ENCODE data around the gene SPPL2C. TPM values are rescaled to one million over a fixed set of nuclear protein-coding genes. Genes with fewer than 3 reads are reported as not detected.

The SPPL2C gene
- total RNA-seq, 1 experiment from 2014 or later: not detected

DNA sequence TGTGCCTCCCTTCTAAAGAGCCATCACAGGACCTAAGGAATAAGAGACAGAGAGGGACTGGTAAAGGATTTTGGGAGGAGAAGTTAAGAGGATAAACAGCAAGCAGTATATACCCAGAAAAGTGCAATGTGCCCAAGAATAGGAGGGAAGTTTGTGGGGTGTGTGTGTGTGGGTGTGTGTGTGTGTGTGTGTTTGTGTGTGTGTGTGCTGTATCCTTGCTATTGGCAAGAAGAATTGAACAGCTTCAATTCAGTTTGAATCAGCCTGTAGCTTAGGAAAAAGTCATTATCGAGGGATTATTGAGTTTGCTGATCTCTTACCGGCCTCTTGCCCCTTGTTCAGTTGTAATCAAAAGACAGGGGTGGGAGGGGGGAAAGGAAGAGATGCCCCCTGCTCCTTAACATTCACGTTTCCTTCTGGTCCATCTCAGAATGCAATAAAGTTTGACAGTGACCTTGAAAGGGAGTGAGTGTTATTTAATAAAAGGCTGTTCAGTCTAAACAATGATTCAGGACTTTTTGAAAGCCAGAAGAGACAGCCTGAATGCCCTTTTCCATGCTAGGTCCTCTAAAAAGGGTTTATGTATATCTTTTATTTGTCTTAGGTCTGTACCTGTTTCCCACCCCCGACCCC is 25.8 kb downstream of the SPPL2C start:
- no peak overlapping the region for H3K4me2 ChIP-seq (ENCODE audit: low read depth, low read length, poor library complexity, severe bottlenecking)

DNA sequence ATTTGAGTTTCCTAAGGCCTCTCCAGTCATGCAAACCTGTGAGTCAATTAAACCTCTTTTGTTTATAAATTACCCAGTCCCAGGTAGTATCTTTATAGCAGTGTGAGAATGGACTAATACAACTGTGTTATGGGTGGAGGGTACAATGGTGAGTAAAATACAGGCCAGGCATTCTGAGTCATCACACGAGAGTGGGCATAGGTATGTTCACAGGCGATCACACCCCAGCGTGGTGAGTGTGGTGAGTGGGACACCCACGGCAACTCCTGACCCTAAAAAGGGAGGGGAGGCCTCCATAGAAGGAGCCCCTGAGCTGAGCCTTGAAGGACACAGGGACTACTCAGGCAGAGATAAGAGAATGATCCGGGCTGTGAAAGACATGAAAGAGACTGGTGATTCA is 27.0 kb downstream of the SPPL2C start:
- H3K4me3 ChIP-seq (ENCODE audit: low read length): no peak overlapping the region
- H3K4me1 ChIP-seq (ENCODE audit: low read length): no peaks in the 10 kb centered on the region
- H3K9me3 ChIP-seq (ENCODE audit: low read length): no peaks in the 10 kb centered on the region
- H3K27ac ChIP-seq (ENCODE audit: low read length): no peak overlapping the region
- H3K9ac ChIP-seq (ENCODE audit: low read length): no peak overlapping the region
- no peak for DNase-seq
- H3K79me2 ChIP-seq (ENCODE audit: low read length): no peaks in the 10 kb centered on the region
- peaks cover 4% of the 10 kb centered on the region; the same call in 1 of the 2 replicates for H3K27me3 ChIP-seq (ENCODE audit: low read length)
- H2AFZ ChIP-seq (ENCODE audit: low read length): no peak overlapping the region
- H4K20me1 ChIP-seq (ENCODE audit: insufficient read depth, low read depth, low read length): no peaks in the 10 kb centered on the region
- H3K36me3 ChIP-seq (ENCODE audit: insufficient read depth, low read length): no peaks in the 10 kb centered on the region
- no peak overlapping the region for H3K4me2 ChIP-seq (ENCODE audit: low read depth, low read length, poor library complexity, severe bottlenecking)
- H3K9me2 ChIP-seq (replicated peaks; ENCODE audit: insufficient read depth, low read length): no peaks in the 10 kb centered on the region

More for the DNA sequence above, 25.8 kb downstream of the SPPL2C start:
- Histone ChIP-seq H4K20me1 (ENCODE audit: insufficient read depth, low read depth, low read length) (no peaks in the 10 kb centered on the region), H3K36me3 (ENCODE audit: insufficient read depth, low read length) (no peaks in the 10 kb centered on the region), H3K4me1 (ENCODE audit: low read length) (no peaks in the 10 kb centered on the region), H3K27ac (ENCODE audit: low read length) (no peak overlapping the region), H3K9me2 (replicated peaks; ENCODE audit: insufficient read depth, low read length) (no peaks in the 10 kb centered on the region), H3K9ac (ENCODE audit: low read length) (no peak overlapping the region), H3K4me3 (ENCODE audit: low read length) (no peak overlapping the region), H2AFZ (ENCODE audit: low read length) (no peak overlapping the region), H3K27me3 (ENCODE audit: low read length) (peaks cover 4% of the 10 kb centered on the region; the same call in 1 of the 2 replicates), H3K9me3 (ENCODE audit: low read length) (no peaks in the 10 kb centered on the region), H3K79me2 (ENCODE audit: low read length) (no peaks in the 10 kb centered on the region)
- no peak for DNase-seq

DNA sequence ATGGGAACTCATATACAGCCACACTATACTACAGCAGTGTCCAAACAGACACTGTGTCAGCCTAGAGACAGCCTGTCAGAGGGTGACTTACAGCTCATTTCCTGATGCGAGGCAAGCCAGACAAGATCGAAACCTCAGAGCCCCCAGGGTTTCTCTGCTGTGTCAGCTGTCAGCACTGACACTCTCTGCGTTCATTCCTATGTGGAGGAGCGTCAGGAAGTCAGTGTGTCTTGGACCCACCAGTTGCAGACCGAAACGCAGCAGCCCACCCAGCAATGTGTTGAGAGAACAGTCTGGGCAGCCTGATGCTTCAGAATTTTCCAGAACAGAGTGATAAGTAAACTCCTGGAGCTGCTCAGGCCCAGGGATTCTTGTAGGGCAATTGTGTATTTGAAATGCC is 29.0 kb downstream of the SPPL2C start:
- no peaks in the 10 kb centered on the region for H3K79me2 ChIP-seq (ENCODE audit: low read length)
- DNase-seq: no peak

DNA sequence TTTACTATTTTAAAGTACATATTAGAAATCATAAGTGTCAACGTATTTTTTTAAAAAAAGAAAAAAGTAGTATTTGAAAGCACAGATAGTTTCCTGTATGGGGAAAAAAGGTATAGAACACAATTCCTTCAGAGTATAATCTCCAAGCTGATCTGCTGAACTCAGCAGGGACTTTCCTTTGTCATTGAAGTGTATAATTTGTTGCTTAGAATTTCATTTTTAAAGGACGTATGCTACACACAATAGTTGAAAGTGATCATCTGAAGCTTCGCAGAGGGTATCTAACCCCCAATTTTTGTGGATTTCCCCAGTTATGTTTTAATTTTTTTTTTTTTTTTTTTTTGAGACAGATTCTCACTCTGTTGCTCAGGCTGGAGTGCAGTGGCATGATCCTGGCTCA is 29.5 kb downstream of the SPPL2C start:
- Histone ChIP-seq H3K4me1 (ENCODE audit: low read length) (no peaks in the 10 kb centered on the region), H3K27me3 (ENCODE audit: low read length) (no peaks in the 10 kb centered on the region), H3K36me3 (ENCODE audit: insufficient read depth, low read length) (no peaks in the 10 kb centered on the region), H3K79me2 (ENCODE audit: low read length) (no peaks in the 10 kb centered on the region), H3K27ac (ENCODE audit: low read length) (no peak overlapping the region), H2AFZ (ENCODE audit: low read length) (no peak overlapping the region), H3K9me2 (replicated peaks; ENCODE audit: insufficient read depth, low read length) (no peaks in the 10 kb centered on the region), H3K4me2 (ENCODE audit: low read depth, low read length, poor library complexity, severe bottlenecking) (no peak overlapping the region), H3K4me3 (ENCODE audit: low read length) (no peak overlapping the region), H4K20me1 (ENCODE audit: insufficient read depth, low read depth, low read length) (no peaks in the 10 kb centered on the region), H3K9ac (ENCODE audit: low read length) (no peak overlapping the region), H3K9me3 (ENCODE audit: low read length) (no peaks in the 10 kb centered on the region)
- DNase-seq: no peak

More for the DNA sequence above, 29.0 kb downstream of the SPPL2C start:
- H3K9ac ChIP-seq (ENCODE audit: low read length): no peak overlapping the region
- no peak overlapping the region for H3K27ac ChIP-seq (ENCODE audit: low read length)
- H3K36me3 ChIP-seq (ENCODE audit: insufficient read depth, low read length): no peaks in the 10 kb centered on the region
- H3K27me3 ChIP-seq (ENCODE audit: low read length): no peaks in the 10 kb centered on the region
- H2AFZ ChIP-seq (ENCODE audit: low read length): no peak overlapping the region
- no peak overlapping the region for H3K4me2 ChIP-seq (ENCODE audit: low read depth, low read length, poor library complexity, severe bottlenecking)
- no peak overlapping the region for H3K4me3 ChIP-seq (ENCODE audit: low read length)
- H3K4me1 ChIP-seq (ENCODE audit: low read length): no peaks in the 10 kb centered on the region
- no peaks in the 10 kb centered on the region for H3K9me3 ChIP-seq (ENCODE audit: low read length)
- H4K20me1 ChIP-seq (ENCODE audit: insufficient read depth, low read depth, low read length): no peaks in the 10 kb centered on the region
- no peaks in the 10 kb centered on the region for H3K9me2 ChIP-seq (replicated peaks; ENCODE audit: insufficient read depth, low read length)

DNA sequence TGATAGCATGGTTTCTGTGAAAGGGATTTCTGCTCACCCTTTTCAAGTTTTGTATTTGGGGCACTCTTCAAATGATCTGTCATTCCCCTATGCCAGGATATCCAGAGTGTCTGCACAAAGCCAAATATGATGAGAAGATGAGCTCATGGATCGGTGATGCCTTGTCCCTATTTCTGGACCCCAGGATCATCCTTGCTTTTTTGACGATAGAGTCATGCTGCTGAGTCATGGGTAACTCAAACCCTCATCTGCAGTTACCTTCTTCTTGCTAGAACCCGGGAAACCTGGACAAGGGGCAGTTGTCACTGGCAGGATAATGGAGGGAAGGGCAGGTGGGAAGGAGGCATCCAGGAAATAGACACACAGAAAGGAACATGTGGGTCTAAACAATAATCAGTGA is 31.9 kb downstream of the SPPL2C start:
- Histone ChIP-seq H2AFZ (ENCODE audit: low read length) (no peak overlapping the region), H3K36me3 (ENCODE audit: insufficient read depth, low read length) (no peaks in the 10 kb centered on the region), H3K4me2 (ENCODE audit: low read depth, low read length, poor library complexity, severe bottlenecking) (no peak overlapping the region), H3K27ac (ENCODE audit: low read length) (no peak overlapping the region), H3K79me2 (ENCODE audit: low read length) (no peaks in the 10 kb centered on the region), H3K9ac (ENCODE audit: low read length) (no peak overlapping the region), H3K4me1 (ENCODE audit: low read length) (no peaks in the 10 kb centered on the region), H3K27me3 (ENCODE audit: low read length) (no peaks in the 10 kb centered on the region), H3K4me3 (ENCODE audit: low read length) (no peak overlapping the region), H3K9me3 (ENCODE audit: low read length) (no peaks in the 10 kb centered on the region), H3K9me2 (replicated peaks; ENCODE audit: insufficient read depth, low read length) (no peaks in the 10 kb centered on the region), H4K20me1 (ENCODE audit: insufficient read depth, low read depth, low read length) (no peaks in the 10 kb centered on the region)
- DNase-seq: no peak

DNA sequence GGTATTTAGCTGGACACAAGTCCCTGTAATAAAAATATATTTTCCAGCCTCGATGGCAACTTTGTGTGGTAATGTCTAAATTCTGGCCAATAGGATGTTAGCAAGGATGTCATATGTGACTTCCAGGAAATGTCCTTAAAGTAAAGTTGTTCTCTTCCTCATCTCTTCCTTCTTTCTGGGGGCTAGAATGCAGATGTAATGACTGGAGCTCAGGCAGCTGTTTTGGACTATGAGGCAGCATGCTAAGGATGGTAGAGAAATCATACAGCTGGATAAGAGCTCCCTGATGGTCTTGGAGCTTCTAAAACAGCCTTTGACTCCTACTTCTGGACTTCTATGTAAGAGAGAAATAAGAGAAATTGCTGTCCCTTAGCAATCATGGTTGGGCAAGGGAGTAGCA is 32.8 kb downstream of the SPPL2C start:
- no peaks in the 10 kb centered on the region for H3K36me3 ChIP-seq (ENCODE audit: insufficient read depth, low read length)
- H3K27me3 ChIP-seq (ENCODE audit: low read length): no peaks in the 10 kb centered on the region
- H3K4me2 ChIP-seq (ENCODE audit: low read depth, low read length, poor library complexity, severe bottlenecking): no peak overlapping the region
- no peak overlapping the region for H3K9ac ChIP-seq (ENCODE audit: low read length)
- H3K4me1 ChIP-seq (ENCODE audit: low read length): no peaks in the 10 kb centered on the region
- no peaks in the 10 kb centered on the region for H3K9me3 ChIP-seq (ENCODE audit: low read length)
- no peaks in the 10 kb centered on the region for H4K20me1 ChIP-seq (ENCODE audit: insufficient read depth, low read depth, low read length)
- no peaks in the 10 kb centered on the region for H3K9me2 ChIP-seq (replicated peaks; ENCODE audit: insufficient read depth, low read length)
- no peaks in the 10 kb centered on the region for H3K79me2 ChIP-seq (ENCODE audit: low read length)
- H3K27ac ChIP-seq (ENCODE audit: low read length): no peak overlapping the region
- H3K4me3 ChIP-seq (ENCODE audit: low read length): no peak overlapping the region
- no peak for DNase-seq
- H2AFZ ChIP-seq (ENCODE audit: low read length): no peak overlapping the region

DNA sequence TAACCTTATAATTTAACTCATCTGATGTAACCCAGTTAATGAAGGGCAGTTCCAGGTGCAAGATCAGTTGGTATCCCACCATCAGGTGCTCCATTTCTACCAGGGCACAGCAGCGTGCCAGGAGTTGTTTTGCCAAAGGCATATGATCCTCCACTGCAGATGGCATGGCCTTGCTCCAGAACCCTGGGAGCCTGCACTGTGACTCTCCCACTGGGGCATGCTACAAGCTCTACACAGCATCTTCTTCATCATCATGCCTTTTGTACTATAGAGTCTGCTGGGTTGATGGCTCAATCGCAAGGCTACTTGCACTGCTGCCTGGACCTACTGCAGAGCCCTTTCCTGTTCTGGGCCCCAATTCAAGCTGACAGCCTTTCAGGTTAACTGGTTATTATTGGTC is 38.4 kb downstream of the SPPL2C start:
- no peak overlapping the region for H3K4me2 ChIP-seq (ENCODE audit: low read depth, low read length, poor library complexity, severe bottlenecking)
- H3K9me2 ChIP-seq (replicated peaks; ENCODE audit: insufficient read depth, low read length): no peaks in the 10 kb centered on the region
- H3K36me3 ChIP-seq (ENCODE audit: insufficient read depth, low read length): no peaks in the 10 kb centered on the region
- DNase-seq: no peak
- no peaks in the 10 kb centered on the region for H3K27me3 ChIP-seq (ENCODE audit: low read length)
- no peak overlapping the region for H2AFZ ChIP-seq (ENCODE audit: low read length)
- no peaks in the 10 kb centered on the region for H3K79me2 ChIP-seq (ENCODE audit: low read length)
- no peak overlapping the region for H3K27ac ChIP-seq (ENCODE audit: low read length)
- H3K9ac ChIP-seq (ENCODE audit: low read length): no peak overlapping the region
- H3K4me1 ChIP-seq (ENCODE audit: low read length): no peaks in the 10 kb centered on the region
- no peaks in the 10 kb centered on the region for H3K9me3 ChIP-seq (ENCODE audit: low read length)
- H3K4me3 ChIP-seq (ENCODE audit: low read length): no peak overlapping the region
- no peaks in the 10 kb centered on the region for H4K20me1 ChIP-seq (ENCODE audit: insufficient read depth, low read depth, low read length)

DNA sequence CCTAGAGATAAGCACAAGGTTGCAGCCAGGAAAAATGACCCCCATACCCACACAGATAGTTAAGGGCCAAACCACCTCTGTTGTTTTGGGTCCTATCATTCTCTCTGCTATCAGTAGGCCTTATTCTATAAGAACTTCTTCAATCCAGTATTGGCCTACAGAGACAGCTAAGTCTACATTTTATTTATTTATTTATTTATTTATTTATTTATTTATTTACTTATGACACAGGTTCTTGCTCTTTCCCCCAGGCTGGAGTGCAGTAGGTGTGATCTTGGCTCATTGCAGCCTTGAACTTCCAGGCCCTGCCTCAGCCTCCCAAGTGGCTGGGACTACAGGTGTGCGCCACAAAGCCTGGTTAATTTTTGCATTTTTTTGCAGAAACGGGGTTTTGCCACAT is 42.2 kb downstream of the SPPL2C start:
- Histone ChIP-seq H3K27ac (ENCODE audit: low read length) (no peak overlapping the region), H3K4me2 (ENCODE audit: low read depth, low read length, poor library complexity, severe bottlenecking) (no peak overlapping the region), H2AFZ (ENCODE audit: low read length) (no peak overlapping the region), H3K4me3 (ENCODE audit: low read length) (no peak overlapping the region), H4K20me1 (ENCODE audit: insufficient read depth, low read depth, low read length) (no peaks in the 10 kb centered on the region), H3K79me2 (ENCODE audit: low read length) (no peaks in the 10 kb centered on the region), H3K9ac (ENCODE audit: low read length) (no peak overlapping the region), H3K4me1 (ENCODE audit: low read length) (no peaks in the 10 kb centered on the region), H3K36me3 (ENCODE audit: insufficient read depth, low read length) (no peaks in the 10 kb centered on the region), H3K27me3 (ENCODE audit: low read length) (no peaks in the 10 kb centered on the region), H3K9me2 (replicated peaks; ENCODE audit: insufficient read depth, low read length) (no peaks in the 10 kb centered on the region), H3K9me3 (ENCODE audit: low read length) (no peaks in the 10 kb centered on the region)
- no peak for DNase-seq
